UCSD-AML1 (cell line): Measurements from ENCODE around the gene INPP5B.

Experiments used
- DNase-seq: peaks from one replicate; lab custom pipeline; 2025; ENCODE audit not compliant: unreplicated experiment; lab: John Stamatoyannopoulos, UW

INPP5B gene

DNA sequence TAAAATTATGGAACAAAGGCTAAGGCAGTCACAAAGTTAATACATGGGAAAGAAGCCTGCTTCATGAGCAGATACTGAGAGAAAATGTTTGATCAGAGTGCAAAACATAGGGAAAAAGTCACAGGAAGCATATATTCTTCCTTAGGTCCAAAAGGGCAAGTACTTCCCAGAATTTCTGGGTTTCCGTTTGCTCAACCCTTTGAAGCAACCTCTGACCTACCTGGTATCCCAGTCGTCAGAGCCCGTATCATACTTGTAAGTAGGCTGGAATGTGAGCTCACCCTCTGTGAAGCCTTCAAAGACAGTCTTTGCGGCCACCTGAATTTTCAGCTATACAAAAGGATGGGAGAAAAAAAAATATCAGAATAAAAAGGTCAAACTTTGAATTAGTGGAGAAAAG lies 67.0 kb downstream of the INPP5B start:
- no peak for DNase-seq

DNA sequence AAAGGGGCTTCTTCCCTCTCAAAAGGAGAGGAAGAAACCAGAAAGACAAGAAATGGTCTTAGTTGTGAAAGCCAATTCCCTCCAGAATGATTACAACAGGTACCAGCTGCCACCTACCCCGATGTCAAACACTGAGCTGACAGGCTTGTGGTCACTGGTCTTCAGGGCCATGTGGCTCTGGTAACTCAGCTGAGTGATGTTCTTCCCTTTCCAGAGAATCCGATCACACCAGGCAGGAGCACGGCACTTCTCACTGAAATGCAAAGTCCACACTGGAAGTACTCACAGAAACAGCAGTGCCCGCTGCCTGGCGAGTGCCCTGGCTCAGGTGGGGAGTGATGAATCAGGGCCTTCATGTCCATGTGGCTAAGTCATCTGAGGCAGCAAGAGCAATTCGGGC lies 68.8 kb downstream of the INPP5B start:
- DNase-seq = no peak

DNA sequence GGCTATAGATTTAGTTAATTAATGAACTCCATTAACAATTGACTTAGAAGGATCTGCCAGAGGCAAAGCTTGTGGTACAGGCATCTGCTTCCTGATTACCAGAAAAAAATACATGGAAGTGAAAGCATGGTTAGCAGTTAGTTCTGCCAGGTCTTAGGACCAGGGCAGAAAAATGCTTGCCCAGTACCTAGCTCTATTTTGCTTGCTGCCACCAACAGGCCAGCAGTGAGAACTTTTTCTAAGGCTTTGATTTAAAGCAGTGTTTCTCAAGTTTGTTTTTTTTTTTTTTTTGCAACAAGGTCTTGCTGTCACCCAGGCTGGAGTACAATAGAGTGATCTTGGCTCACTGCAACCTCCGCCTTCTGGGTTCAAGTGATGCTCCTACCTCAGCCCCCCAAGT lies 71.0 kb downstream of the INPP5B start:
- DNase-seq = no peak

GRCh38 chr1:37872692-37873091 lies 74.2 kb downstream of the INPP5B start:
- DNase-seq = no peak

DNA sequence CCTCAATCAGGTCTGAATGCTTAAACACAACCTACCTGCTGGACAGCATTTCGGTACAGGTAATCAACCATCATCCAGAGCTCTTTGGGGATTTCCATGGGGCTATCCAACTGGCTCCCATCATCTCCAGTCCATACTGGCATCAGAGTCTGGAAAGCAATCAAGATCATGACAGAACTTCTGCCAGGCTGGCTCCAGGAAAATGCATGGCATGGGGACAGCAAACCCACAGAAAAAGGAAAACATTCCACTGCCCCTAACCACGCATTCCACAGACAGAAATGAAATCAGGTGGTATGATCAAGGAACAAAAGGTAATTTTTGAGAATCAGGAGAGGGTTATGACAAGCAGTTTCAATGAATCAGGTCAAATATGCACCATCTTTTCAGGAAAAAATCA lies 78.4 kb downstream of the INPP5B start:
- DNase-seq = no peak

- no peak for DNase-seq
Observed at GRCh38 chr1:37867784-37868183, 79.1 kb downstream of the INPP5B start.

DNA sequence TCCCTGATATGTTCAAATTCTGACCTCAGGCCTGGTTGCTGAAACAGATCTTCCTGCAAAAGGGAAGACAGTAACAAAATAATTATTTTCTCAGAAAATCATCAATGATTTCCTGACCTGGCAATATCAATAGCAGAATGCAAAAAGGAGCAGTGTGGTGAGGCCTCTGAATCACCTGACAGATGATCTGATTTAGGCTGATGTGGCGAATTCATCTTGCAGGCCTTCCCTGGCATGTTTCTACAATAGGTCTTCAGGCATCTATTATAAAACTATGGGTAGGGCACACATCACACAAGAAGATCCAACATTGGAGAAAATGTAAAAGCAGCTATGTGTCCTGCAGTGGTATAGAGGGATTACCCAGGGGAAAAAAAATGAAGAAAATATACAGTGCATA lies 80.4 kb downstream of the INPP5B start:
- DNase-seq = no peak

DNA sequence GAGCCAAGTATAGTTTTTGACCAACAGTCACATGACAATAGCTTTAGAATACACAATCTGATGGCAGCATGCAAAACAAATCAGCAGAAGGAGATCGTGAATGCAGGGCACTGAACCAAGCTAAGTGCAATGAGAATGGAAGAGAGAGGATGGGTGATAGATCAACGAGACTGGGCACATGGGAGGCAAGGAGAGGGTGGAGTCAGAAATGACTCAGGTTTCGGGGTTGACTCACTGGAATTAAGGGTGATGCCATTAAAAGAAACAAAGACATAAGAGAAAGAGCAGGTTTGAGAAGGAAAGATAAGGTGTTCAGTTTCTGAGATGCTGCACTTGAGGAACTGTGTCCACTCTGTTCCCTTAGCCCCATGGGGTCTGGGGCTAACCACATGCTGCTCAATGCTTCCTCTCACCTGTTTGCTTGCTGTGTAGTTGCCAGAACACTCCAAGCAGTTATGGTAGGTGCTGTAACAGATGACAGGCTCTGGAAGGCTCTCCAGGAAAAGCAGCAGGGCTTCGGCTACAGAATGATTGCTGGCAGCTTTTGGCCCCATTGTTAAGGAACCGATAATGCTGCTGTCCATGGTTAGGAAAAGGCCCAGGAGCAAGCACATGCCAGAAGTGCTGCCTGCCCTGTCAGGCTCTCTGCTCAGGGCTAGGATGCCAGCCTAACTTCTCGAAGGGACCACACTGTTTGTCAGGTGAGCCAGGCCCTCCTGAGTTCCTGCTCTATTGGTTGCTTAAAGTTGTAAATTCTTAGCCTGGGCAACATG lies 81.3 kb downstream of the INPP5B start:
- DNase-seq = no peak

DNA sequence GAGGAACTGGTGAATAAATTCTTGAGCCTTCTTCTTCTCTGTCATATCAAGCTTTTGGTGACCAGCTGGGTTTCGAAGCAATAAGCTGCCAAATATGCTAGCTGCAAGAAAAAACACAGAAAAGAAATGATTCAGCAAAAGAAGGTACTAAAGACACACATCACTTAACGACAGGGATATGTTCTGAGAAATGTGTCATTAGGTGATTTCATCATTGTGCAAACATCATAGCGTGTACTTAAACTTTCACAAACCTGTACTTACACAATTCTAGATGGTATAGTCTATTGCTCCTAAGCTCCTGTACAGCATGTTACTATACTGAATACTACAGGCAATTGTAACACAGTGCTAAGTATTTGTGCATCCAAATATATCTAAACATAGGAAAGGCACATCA lies 84.5 kb downstream of the INPP5B start:
- no peak for DNase-seq

GRCh38 chr1:37861151-37861550 lies 85.7 kb downstream of the INPP5B start:
- no peak for DNase-seq

- no peak for DNase-seq
Observed at GRCh38 chr1:37860346-37860666, 86.5 kb downstream of the INPP5B start.

DNA sequence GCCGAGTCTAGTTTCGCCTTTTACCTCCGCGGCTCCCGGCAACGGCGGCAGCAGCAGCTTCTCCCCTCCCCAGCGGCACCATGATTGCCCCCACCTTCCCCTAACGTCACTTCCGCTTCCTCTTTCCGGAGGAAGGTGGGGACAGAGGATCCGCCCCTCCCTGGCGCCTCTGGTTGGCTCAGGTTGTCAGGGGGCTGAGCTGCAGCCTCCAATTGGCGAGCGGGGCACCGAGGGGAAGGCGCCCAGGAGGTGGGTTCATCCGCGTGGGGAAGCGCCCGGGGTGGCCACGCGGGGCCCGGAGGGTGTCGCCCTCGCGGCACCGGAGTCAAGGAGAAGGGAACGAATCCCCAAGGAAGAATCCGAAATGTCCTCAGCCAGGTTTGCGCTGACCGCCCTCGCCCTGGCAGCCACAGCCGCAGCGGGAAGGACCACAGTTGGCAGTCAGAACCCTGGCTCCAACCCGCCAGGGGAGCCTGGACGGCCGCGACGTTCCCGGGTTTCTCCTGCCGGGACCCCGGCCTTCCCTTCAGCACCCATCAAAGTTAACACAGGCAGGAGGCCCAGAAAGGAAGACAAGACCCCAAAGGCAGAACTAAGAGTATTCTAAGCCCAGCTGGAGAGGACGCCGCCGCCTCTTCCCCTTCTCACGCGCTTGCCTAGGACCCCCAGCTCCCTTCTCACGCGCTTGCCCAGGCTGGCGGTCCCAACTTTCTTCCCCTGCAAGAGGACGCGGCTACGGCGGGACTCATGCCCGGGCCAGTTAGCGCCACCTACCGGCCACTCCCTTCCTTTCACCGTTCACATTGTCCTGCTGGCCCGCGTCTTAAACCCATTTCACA lies 87.1 kb downstream of the INPP5B start, which contains the start of gene MTF1:
Gene MTF1, minus strand, starts transcription at position 86 of the 839 bp plus-strand sequence. CDS start 1,934 bp downstream, outside the sequence.
- peak; percentile 95 for DNase-seq

- DNase-seq = no peak
Observed at GRCh38 chr1:37858931-37859506, 87.8 kb downstream of the INPP5B start.

GRCh38 chr1:37854406-37854805 lies 92.4 kb downstream of the INPP5B start:
- DNase-seq = no peak

DNA sequence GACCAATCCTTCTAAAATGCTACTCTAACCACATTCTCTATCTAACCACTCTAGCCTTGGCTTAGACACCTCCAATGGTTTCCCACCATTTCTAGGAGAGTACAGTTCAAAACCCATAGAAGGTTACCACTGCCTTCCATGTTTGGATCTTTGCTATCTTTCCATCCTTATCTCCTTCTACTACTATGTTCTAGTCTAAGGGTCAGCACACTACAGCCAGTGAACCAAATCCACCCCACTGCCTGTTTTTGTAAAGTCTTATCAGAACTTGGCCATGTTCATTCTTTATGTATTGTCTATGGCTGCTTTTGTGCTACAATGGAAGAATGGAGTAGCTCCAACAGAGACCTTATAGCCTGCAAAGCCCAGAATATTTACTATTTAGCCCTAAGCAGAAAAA lies 93.7 kb downstream of the INPP5B start:
- no peak for DNase-seq

- DNase-seq = peak; percentile 27
Observed at GRCh38 chr1:37851782-37852210, 95.1 kb downstream of the INPP5B start.

DNA sequence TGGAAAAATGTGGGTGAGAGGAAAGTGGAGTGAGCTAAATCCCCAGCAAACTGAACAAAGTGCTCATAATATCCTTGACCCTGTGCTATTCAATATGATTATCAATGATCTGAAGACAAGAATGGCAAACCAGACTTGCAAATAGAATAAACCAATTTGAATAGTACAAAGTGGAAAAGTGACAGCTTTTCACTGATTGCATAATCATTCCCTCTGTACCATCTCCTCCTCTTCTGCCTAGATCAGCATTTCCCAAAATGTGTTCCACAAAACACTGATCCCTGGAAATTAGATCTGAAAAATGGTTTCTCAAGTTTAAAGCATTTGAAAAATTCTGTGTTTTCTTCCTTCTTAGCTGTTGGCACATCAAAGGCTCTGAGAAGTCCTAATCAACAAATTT lies 95.6 kb downstream of the INPP5B start:
- no peak for DNase-seq

GRCh38 chr1:37850352-37850955 lies 96.4 kb downstream of the INPP5B start:
- no peak for DNase-seq

DNA sequence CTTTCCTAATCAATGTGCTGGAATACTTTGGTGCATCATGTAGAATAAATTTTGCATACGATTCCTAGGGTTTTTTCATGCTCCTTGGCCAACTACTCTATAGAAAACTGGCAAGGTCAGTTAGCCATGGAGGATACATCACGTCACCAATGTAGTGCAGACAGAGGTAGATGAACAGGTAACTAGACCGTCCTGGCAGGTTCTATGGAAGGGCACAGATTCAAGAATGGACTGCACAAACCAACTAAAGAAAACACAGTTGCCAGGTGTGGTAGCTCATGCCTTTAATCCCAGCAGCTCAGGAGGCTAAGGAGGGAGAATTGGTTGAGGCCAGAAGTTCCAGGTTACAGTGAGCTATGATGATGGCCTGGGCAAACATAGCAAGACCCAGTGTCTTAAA lies 97.4 kb downstream of the INPP5B start:
- no peak for DNase-seq

DNA sequence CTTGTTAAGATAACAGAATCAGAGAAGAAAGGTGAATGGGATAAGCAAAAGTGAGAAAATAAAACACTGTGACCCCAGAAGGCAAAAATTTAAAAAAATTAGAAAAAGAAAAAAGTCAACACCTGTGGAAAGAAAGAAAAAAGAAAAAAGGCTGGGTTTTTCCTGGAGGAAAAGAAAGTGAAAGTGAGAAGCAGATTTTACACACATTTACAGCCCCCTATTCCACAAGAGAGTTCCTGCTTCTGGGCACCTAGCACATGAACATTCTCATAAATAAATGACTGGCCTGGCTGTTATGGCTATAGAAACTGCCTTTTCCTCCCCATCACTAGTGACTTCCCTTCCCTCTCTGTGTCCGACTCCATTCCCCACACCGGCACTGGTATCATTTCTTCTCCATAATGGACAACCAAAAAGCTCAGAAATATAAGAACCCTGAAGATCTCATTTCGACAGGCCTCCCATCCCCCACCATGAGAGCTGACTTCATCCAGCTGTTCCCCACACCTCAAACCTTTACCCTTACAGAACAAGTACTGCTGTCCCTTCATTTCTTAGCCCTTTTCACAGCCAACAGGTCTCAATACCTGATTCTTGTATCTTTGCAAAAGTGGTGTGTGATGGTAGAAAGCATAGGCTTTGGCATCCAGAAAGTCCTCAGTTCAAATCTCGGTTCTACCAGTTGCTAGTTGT lies 100.1 kb downstream of the INPP5B start:
- DNase-seq = no peak

DNA sequence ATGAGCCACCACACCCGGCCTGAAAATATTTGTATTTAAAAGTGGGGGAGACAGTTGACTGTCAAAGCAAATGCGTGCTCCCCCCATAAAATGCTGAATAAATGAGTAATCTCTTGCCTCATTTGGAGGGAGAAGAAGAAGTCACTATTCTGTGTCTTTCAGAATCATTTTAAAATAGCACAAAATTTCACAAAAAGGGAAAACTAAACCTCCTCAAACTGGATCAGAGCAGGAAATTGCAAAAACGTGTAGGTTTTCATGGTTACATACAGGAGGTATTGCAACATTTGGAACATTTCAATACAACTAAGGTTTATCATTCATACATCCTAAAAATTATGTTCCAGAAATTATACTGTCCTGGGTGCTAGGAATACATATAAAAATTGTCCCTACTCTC lies 101.1 kb downstream of the INPP5B start:
- DNase-seq = no peak
